ENCODE results near the gene CFTR. TPM values are rescaled to one million over a fixed set of nuclear protein-coding genes. Genes with fewer than 3 reads are reported as not detected.

Gene CFTR
- total RNA-seq, 4 donors from 2014 or later: 0.44 TPM; not detected in 3

DNA sequence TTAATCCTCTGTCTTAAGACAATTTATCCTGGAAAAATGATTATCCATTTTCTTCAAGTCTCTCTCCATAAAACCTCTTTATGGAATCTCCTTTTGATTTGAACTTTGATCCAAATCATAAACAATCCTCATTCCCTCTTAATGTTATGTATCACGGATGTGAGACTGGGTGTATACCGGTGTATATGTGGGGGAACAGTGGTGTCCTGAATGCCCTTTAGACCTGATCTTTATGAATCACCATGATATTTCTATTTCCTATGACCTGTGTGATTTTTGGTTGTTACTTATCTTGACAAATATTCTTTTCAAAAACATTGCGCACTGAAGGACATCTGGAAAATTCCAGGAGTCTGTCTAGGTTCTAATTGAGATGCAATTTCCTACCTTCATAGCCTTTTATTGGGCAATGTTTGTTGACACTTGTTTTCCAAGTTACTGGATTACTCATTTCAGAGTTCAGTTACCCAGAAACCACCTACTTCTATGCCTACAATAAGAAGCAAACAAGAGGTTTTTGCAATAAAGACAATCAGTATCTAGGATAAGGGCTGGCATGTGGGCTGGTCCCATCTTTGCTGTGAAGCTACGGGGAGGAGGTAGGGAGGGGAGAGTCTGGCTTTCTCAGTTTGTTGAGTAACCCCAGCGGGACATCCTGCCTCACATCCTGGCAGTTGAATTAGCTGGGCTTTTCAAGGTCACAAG, 203.0 kb downstream of the CFTR start:
- no peaks in the 10 kb centered on the region for H3K4me1 ChIP-seq
- intact Hi-C loops (cut with DNase I; ENCODE audit: low total_unique reads) (no loop called here), in situ Hi-C loops (cut with MboI; ENCODE audit: low sequenced_read_pairs in 4 of 4) (no loop called here)
- H3K9me3 ChIP-seq: no peaks in the 10 kb centered on the region
- DNase-seq: no peak
- no peak overlapping the region for H3K27ac ChIP-seq
- no peak for TF ChIP-seq CTCF (IDR thresholded peaks at IDR 0.05 in 4 of 5, conservative IDR thresholded peaks at IDR 0.05 in 1 of 5)
- no peak for TF ChIP-seq POLR2A (IDR thresholded peaks at IDR 0.05)
- H3K36me3 ChIP-seq: no peaks in the 10 kb centered on the region
- no peak for ATAC-seq
- no peaks in the 10 kb centered on the region for H3K27me3 ChIP-seq
- H3K4me3 ChIP-seq: no peak overlapping the region

GRCh38 chr7:117683430-117684175, 203.8 kb downstream of the CFTR start:
- DNase-seq (no peak), ATAC-seq (no peak)
- no peak overlapping the region for H3K4me3 ChIP-seq
- H3K4me1 ChIP-seq: no peaks in the 10 kb centered on the region
- no peaks in the 10 kb centered on the region for H3K36me3 ChIP-seq
- no peak overlapping the region for H3K27ac ChIP-seq
- in situ Hi-C loops (cut with MboI; ENCODE audit: low sequenced_read_pairs in 4 of 4) (no loop called here), intact Hi-C loops (cut with DNase I; ENCODE audit: low total_unique reads) (no loop called here)
- H3K9me3 ChIP-seq: no peaks in the 10 kb centered on the region
- no peaks in the 10 kb centered on the region for H3K27me3 ChIP-seq
- TF ChIP-seq POLR2A (IDR thresholded peaks at IDR 0.05): no peak

- Histone ChIP-seq H3K4me3 (no peak overlapping the region), H3K9me3 (no peaks in the 10 kb centered on the region), H3K36me3 (no peaks in the 10 kb centered on the region), H3K27ac (no peak overlapping the region), H3K27me3 (no peaks in the 10 kb centered on the region), H3K4me1 (no peaks in the 10 kb centered on the region)
- DNase-seq (no peak), ATAC-seq (no peak)
- intact Hi-C loops (cut with DNase I; ENCODE audit: low total_unique reads) (no loop called here), in situ Hi-C loops (cut with MboI; ENCODE audit: low sequenced_read_pairs in 4 of 4) (no loop called here)
- no peak for TF ChIP-seq POLR2A (IDR thresholded peaks at IDR 0.05)
- no peak for TF ChIP-seq CTCF (IDR thresholded peaks at IDR 0.05 in 4 of 5, conservative IDR thresholded peaks at IDR 0.05 in 1 of 5)
Measured at GRCh38 chr7:117685795-117686194, 206.0 kb downstream of the CFTR start.

GRCh38 chr7:117686311-117686935, 206.6 kb downstream of the CFTR start:
- TF ChIP-seq CTCF (IDR thresholded peaks at IDR 0.05 in 4 of 5, conservative IDR thresholded peaks at IDR 0.05 in 1 of 5) (no peak), POLR2A (IDR thresholded peaks at IDR 0.05) (no peak)
- in situ Hi-C loops (cut with MboI; ENCODE audit: low sequenced_read_pairs in 4 of 4) (no loop called here), intact Hi-C loops (cut with DNase I; ENCODE audit: low total_unique reads) (no loop called here)
- no peaks in the 10 kb centered on the region for H3K4me1 ChIP-seq
- ATAC-seq (no peak), DNase-seq (no peak)
- no peak overlapping the region for H3K27ac ChIP-seq
- no peaks in the 10 kb centered on the region for H3K9me3 ChIP-seq
- H3K27me3 ChIP-seq: no peaks in the 10 kb centered on the region
- no peak overlapping the region for H3K4me3 ChIP-seq
- H3K36me3 ChIP-seq: no peaks in the 10 kb centered on the region

DNA sequence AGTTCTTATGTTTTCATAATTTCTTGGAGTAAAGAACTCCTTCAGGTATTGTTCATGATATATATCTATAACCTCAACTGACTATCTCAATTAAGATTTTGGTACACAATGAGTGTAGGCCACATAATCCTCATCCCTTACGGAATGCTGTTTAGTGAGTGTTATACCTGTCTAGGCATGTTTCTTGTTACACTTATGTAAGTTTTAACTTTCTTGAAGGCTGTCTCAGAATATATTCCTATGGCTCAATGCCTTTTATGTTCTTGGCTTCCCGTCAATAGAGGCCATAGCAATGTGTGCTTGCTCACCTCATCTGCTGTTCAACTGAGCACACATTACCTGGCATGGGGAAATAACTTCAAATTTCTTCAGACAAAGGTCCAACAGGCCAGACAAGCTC, 208.3 kb downstream of the CFTR start:
- Histone ChIP-seq H3K27ac (no peak overlapping the region), H3K36me3 (no peaks in the 10 kb centered on the region), H3K4me3 (no peak overlapping the region), H3K9me3 (no peaks in the 10 kb centered on the region), H3K27me3 (no peaks in the 10 kb centered on the region), H3K4me1 (no peaks in the 10 kb centered on the region)
- in situ Hi-C loops (cut with MboI; ENCODE audit: low sequenced_read_pairs in 4 of 4) (no loop called here), intact Hi-C loops (cut with DNase I; ENCODE audit: low total_unique reads) (no loop called here)
- ATAC-seq (no peak), DNase-seq (no peak)
- TF ChIP-seq CTCF (IDR thresholded peaks at IDR 0.05 in 4 of 5, conservative IDR thresholded peaks at IDR 0.05 in 1 of 5) (no peak), POLR2A (IDR thresholded peaks at IDR 0.05) (no peak)

Data from gastrocnemius medialis (tissue), 4 donors.